ENCODE measurements around the gene AKNAD1. TPM values are rescaled to one million over a fixed set of nuclear protein-coding genes. Genes with fewer than 3 reads are reported as not detected.
"Not testable (repeated sequence)": the region's sequence is repeated elsewhere in the genome, so short reads cannot be mapped to it uniquely, and the experiment has no call there.

Gene AKNAD1
- total RNA-seq, 4 donors from 2014 or later = not detected

- DNase-seq = no peak
- TF ChIP-seq EP300 (IDR thresholded peaks at IDR 0.05; ENCODE audit: low read depth) (no peak), CTCF (IDR thresholded peaks at IDR 0.05) (no peak), POLR2AphosphoS5 (IDR thresholded peaks at IDR 0.05) (no peak), POLR2A (IDR thresholded peaks at IDR 0.05) (no peak)
- Histone ChIP-seq H3K27ac (no peak overlapping the region), H3K27me3 (no peaks in the 10 kb centered on the region), H3K36me3 (peaks cover 0 to 44% (median 19%) of the 10 kb centered on the region in 4 donors), H3K4me1 (no peaks in the 10 kb centered on the region), H3K4me3 (no peak overlapping the region), H3K9me3 (no peaks in the 10 kb centered on the region)
- WGBS, 2 donors (ENCODE audit: low coverage in 1 of 2) = 67 to 97% methylated on average over 1 of the region's 1 CpG
- intact Hi-C loops (cut with DNase I; ENCODE audit: low total_unique reads) = no loop called here
- in situ Hi-C loops (cut with MboI; ENCODE audit: low pct_ligation_motif_present in 1 of 4, low pct_unique_long_range_greater_than_20kb in 1 of 4, low sequenced_read_pairs in 3 of 4) = no loop called here
Measured at GRCh38 chr1:108791790-108792189, 65.1 kb downstream of the AKNAD1 start.

GRCh38 chr1:108785880-108786279 lies 71.0 kb downstream of the AKNAD1 start:
- no peak for DNase-seq
- Histone ChIP-seq H3K4me3 (no peak overlapping the region), H3K27ac (no peak overlapping the region), H3K27me3 (no peaks in the 10 kb centered on the region), H3K4me1 (no peaks in the 10 kb centered on the region), H3K9me3 (peaks cover 6 to 18% of the 10 kb centered on the region in 2 donors), H3K36me3 (peaks cover 0 to 50% (median 22%) of the 10 kb centered on the region in 4 donors)
- in situ Hi-C loops (cut with MboI; ENCODE audit: low pct_ligation_motif_present in 1 of 4, low pct_unique_long_range_greater_than_20kb in 1 of 4, low sequenced_read_pairs in 3 of 4) = no loop called here
- intact Hi-C loops (cut with DNase I; ENCODE audit: low total_unique reads) = no loop called here
- 98% methylated on average over 2 of the region's 2 CpGs; no CpG with 5 or more reads in 1 of the 2 donors for WGBS, 2 donors (ENCODE audit: low coverage in 1 of 2)
- TF ChIP-seq POLR2A (IDR thresholded peaks at IDR 0.05) (no peak), POLR2AphosphoS5 (IDR thresholded peaks at IDR 0.05) (no peak), EP300 (IDR thresholded peaks at IDR 0.05; ENCODE audit: low read depth) (no peak), CTCF (IDR thresholded peaks at IDR 0.05) (no peak)

GRCh38 chr1:108785264-108785663 lies 71.6 kb downstream of the AKNAD1 start:
- TF ChIP-seq POLR2AphosphoS5 (IDR thresholded peaks at IDR 0.05) (no peak), EP300 (IDR thresholded peaks at IDR 0.05; ENCODE audit: low read depth) (no peak), POLR2A (IDR thresholded peaks at IDR 0.05) (no peak), CTCF (IDR thresholded peaks at IDR 0.05) (no peak)
- Histone ChIP-seq H3K9me3 (peaks cover 6 to 18% of the 10 kb centered on the region in 2 donors), H3K27me3 (no peaks in the 10 kb centered on the region), H3K27ac (no peak overlapping the region), H3K36me3 (peaks cover 0 to 47% (median 22%) of the 10 kb centered on the region in 4 donors), H3K4me3 (no peak overlapping the region), H3K4me1 (no peaks in the 10 kb centered on the region)
- WGBS, 2 donors (ENCODE audit: low coverage in 1 of 2) = 93 to 96% methylated on average over 3 to 6 of the region's 6 CpGs
- in situ Hi-C loops (cut with MboI; ENCODE audit: low pct_ligation_motif_present in 1 of 4, low pct_unique_long_range_greater_than_20kb in 1 of 4, low sequenced_read_pairs in 3 of 4) = no loop called here
- no peak for DNase-seq
- intact Hi-C loops (cut with DNase I; ENCODE audit: low total_unique reads) = no loop called here

GRCh38 chr1:108781575-108781944 lies 75.3 kb downstream of the AKNAD1 start:
- in situ Hi-C loops (cut with MboI; ENCODE audit: low pct_ligation_motif_present in 1 of 4, low pct_unique_long_range_greater_than_20kb in 1 of 4, low sequenced_read_pairs in 3 of 4); DNase-seq; H3K4me1 ChIP-seq; H3K4me3 ChIP-seq; intact Hi-C loops (cut with DNase I; ENCODE audit: low total_unique reads); H3K27ac ChIP-seq; H3K27me3 ChIP-seq: not testable (repeated sequence)
- H3K9me3 ChIP-seq = peaks cover 6 to 18% of the 10 kb centered on the region in 2 donors
- peaks cover 0 to 66% (median 25%) of the 10 kb centered on the region in 4 donors for H3K36me3 ChIP-seq
- WGBS, 2 donors (ENCODE audit: low coverage in 1 of 2) = 96 to 100% methylated on average over 1 of the region's 1 CpG

GRCh38 chr1:108780937-108781574 lies 75.8 kb downstream of the AKNAD1 start:
- TF ChIP-seq EP300 (IDR thresholded peaks at IDR 0.05; ENCODE audit: low read depth) (no peak), CTCF (IDR thresholded peaks at IDR 0.05) (no peak), POLR2A (IDR thresholded peaks at IDR 0.05) (no peak), POLR2AphosphoS5 (IDR thresholded peaks at IDR 0.05) (no peak)
- Histone ChIP-seq H3K9me3 (peaks cover 6 to 16% of the 10 kb centered on the region in 2 donors), H3K36me3 (peaks cover 0 to 68% (median 25%) of the 10 kb centered on the region in 4 donors), H3K4me3 (no peak overlapping the region), H3K4me1 (no peaks in the 10 kb centered on the region), H3K27ac (no peak overlapping the region), H3K27me3 (no peaks in the 10 kb centered on the region)
- WGBS, 2 donors (ENCODE audit: low coverage in 1 of 2) = 53 to 61% methylated on average over 2 to 3 of the region's 3 CpGs
- intact Hi-C loops (cut with DNase I; ENCODE audit: low total_unique reads) = no loop called here
- no peak for DNase-seq
- in situ Hi-C loops (cut with MboI; ENCODE audit: low pct_ligation_motif_present in 1 of 4, low pct_unique_long_range_greater_than_20kb in 1 of 4, low sequenced_read_pairs in 3 of 4) = no loop called here
